ENCODE data around the gene SV2B. TPM values are rescaled to one million over a fixed set of nuclear protein-coding genes. Genes with fewer than 3 reads are reported as not detected.

The SV2B gene
- total RNA-seq, 1 experiment from 2014 or later = not detected

DNA sequence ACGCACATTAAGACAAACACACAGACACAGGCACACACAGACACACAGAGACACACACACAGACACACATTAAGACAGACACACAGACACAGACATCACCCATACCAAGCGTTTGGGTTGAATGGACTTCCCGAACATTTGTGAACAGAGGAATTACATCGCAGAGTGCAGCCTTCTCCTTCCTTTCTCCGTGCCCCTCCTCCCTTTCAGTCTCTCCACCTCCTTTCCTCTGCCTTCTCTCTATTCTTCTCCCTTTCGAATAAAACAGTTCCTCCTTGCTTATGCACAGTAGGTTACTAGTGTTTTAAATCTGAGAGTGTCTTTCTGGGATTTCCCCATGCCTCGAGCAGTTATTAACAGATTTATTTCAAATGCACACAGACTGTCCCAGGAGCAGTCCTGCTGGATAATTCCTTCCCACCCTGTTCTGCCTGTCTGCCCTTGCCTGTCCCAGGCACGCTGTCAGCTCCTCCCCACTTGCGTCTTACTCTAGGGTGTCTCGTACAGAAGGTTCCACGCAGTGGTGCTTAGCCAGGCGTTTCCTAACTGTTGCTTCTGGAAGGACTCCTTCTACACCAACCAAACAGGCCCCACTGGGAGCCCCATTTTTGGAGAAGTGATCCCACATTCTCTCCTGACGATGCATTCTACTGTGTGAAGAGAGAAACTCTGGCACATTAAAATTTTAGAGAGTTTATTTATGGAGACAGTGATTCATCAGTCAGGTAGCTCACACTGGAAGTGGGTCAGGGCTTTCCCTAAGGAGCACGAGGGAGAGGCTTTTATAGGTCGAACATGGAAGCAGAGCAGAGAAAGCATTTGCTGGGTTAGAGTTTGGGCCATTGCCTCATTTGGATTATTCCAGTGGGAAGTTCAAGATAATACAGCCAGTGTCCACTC is 163.8 kb downstream of the SV2B start:
- Histone ChIP-seq H3K4me2 (ENCODE audit: insufficient read depth, insufficient read length, low read length) (no peak overlapping the region), H3K4me1 (ENCODE audit: insufficient read depth, low read length) (no peaks in the 10 kb centered on the region), H2AK5ac (ENCODE audit: insufficient read length, low read length) (no peak overlapping the region), H4K5ac (ENCODE audit: insufficient read length, low read depth, low read length) (no peak overlapping the region), H4K20me1 (ENCODE audit: control insufficient read depth, insufficient read depth, insufficient read length) (no peaks in the 10 kb centered on the region), H4K91ac (ENCODE audit: insufficient read length, low read depth, low read length) (no peak overlapping the region), H2AFZ (ENCODE audit: low read length) (no peak overlapping the region), H3K27me3 (ENCODE audit: insufficient read depth, low read length) (no peaks in the 10 kb centered on the region), H4K8ac (replicated peaks; ENCODE audit: insufficient read length, low read depth, low read length) (no peak overlapping the region), H2BK15ac (ENCODE audit: low read depth, low read length) (no peak overlapping the region), H3K4ac (ENCODE audit: low read depth, low read length) (no peak overlapping the region), H3K9ac (ENCODE audit: extremely low read depth, insufficient read length, low read length) (no peak overlapping the region), H3T11ph (ENCODE audit: low read length) (no peak overlapping the region), H2BK12ac (ENCODE audit: insufficient read length, low read depth, low read length) (no peak overlapping the region), H3K9me3 (ENCODE audit: control insufficient read depth, low read depth, low read length) (no peaks in the 10 kb centered on the region), H2BK120ac (ENCODE audit: low read depth, low read length, poor library complexity, severe bottlenecking) (no peak overlapping the region), H3K27ac (ENCODE audit: insufficient read length, low read depth, low read length) (no peak overlapping the region), H3K23ac (ENCODE audit: insufficient read length, low read depth, low read length) (no peak overlapping the region), H3K14ac (ENCODE audit: insufficient read depth, low read length) (no peak overlapping the region), H3K23me2 (ENCODE audit: insufficient read length, low read depth, low read length, poor library complexity, severe bottlenecking) (no peaks in the 10 kb centered on the region), H3K56ac (ENCODE audit: insufficient read length, low read depth, low read length) (no peak overlapping the region), H3K79me2 (ENCODE audit: insufficient read depth, low read length) (no peaks in the 10 kb centered on the region), H2BK5ac (ENCODE audit: insufficient read length, low read length) (no peak overlapping the region), H2BK20ac (ENCODE audit: low read depth, low read length, poor library complexity, severe bottlenecking) (no peak overlapping the region), H3K18ac (ENCODE audit: insufficient read length, low read depth, low read length) (no peak overlapping the region), H3K79me1 (ENCODE audit: insufficient read depth, low read depth, low read length, poor library complexity, severe bottlenecking) (no peaks in the 10 kb centered on the region)
- H3K27ac Mint-ChIP-seq = no peak overlapping the region
- no CpG with 5 or more reads among the region's 15 CpGs for WGBS (ENCODE audit: extremely low coverage, insufficient read length, low lambda C conversion rate)
- H3K4me1 Mint-ChIP-seq = no peaks in the 10 kb centered on the region
- no peak overlapping the region for H3K4me3 Mint-ChIP-seq
- DNase-seq = no peak
- TF ChIP-seq, protein P1, sequence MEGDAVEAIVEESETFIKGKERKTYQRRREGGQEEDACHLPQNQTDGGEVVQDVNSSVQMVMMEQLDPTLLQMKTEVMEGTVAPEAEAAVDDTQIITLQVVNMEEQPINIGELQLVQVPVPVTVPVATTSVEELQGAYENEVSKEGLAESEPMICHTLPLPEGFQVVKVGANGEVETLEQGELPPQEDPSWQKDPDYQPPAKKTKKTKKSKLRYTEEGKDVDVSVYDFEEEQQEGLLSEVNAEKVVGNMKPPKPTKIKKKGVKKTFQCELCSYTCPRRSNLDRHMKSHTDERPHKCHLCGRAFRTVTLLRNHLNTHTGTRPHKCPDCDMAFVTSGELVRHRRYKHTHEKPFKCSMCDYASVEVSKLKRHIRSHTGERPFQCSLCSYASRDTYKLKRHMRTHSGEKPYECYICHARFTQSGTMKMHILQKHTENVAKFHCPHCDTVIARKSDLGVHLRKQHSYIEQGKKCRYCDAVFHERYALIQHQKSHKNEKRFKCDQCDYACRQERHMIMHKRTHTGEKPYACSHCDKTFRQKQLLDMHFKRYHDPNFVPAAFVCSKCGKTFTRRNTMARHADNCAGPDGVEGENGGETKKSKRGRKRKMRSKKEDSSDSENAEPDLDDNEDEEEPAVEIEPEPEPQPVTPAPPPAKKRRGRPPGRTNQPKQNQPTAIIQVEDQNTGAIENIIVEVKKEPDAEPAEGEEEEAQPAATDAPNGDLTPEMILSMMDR (conservative IDR thresholded peaks at IDR 0.05) = no peak
- H3K36me3 Mint-ChIP-seq (ENCODE audit: insufficient read depth in 1 of 3, low read depth in 3 of 3) = peaks cover 0 to 3% (median 0%) of the 10 kb centered on the region in 3 experiments; a peak in 1 of 7 replicates
- H3K27me3 Mint-ChIP-seq (ENCODE audit: low read depth) = peaks cover 11% of the 10 kb centered on the region
- no peaks in the 10 kb centered on the region; a peak in 1 of 5 replicates for H3K9me3 Mint-ChIP-seq

Measured in H9 (cell line).